HG02884 (cell line): ENCODE data around the gene RTN4RL2.

Source experiments
- ATAC-seq: cut with Tn5 transposase; IDR thresholded peaks from one replicate; pipeline ENCODE4 v1.9.1; 2021; ENCODE audit warnings: mild to moderate bottlenecking, moderate library complexity; ENCODE audit not compliant: unreplicated experiment

Gene RTN4RL2

DNA sequence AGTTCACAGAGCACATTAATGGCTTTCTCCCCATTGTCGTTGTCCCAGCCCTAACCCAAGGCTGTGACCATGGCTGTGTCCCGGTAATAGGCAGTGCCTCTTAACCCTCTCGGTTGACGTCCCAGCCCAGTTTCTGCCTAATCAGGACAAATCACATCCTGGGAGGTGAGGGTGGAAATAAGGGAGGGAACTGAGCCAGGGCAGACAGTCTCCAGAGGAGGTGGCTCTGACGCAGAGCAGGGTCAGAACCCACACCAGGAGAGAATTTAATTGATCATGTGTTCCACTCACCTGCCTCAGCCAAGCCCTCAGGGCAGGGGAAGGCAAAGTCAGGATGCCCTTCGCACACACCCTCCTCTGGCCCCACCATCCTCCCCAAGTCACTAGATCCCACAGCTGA is 38.2 kb downstream of the RTN4RL2 start:
- ATAC-seq: no peak

DNA sequence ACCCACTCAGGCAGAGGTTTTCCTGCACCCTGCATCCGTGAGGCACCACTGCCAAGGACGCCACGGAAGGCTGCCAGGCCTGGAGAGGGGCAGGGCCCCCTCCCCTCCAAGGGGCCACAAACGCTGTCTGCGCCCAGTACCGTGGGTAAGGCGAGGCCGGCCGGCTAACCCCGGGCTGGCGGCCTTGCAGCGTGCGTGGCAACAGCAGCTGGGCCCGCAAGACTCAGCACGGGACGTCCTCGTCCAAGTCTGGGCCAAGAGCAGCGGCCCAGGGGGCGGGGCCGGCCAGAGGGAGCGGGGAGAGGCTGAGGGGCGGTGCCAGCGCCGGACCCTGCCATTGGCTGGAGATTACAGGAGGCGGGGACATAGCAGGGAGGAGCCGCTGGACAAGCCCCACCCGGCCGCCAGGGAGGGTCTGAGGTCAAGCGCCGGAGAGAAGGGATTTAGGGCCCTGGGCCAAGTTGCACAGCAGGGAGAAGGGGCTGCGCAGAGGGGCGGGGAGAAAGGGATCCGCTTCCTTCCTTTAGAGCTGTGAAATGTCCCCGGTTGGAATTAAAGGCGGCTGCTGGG is 39.2 kb downstream of the RTN4RL2 start:
- ATAC-seq: peak; percentile 100

DNA sequence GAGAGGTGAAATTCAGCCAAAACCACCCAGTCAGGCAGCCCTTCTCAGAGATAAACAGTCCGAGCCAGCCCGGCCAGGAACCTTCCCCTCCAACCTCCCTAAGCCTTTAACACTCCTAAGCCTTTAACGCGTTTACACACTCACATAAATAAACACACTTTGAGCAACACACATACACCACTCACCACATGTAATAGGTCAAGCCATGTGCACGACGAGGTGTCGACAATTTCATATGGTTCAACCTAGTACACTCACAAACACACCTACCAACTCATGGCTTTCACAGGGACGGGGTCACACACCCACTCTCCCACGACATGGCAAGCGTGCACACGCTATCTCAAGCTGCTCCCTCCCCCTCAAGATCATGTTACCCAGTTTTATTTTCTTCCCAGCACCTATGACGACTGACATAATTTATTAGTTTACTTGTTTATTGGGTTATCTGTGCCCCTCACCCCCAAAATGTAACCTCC is 39.7 kb downstream of the RTN4RL2 start:
- ATAC-seq: no peak

DNA sequence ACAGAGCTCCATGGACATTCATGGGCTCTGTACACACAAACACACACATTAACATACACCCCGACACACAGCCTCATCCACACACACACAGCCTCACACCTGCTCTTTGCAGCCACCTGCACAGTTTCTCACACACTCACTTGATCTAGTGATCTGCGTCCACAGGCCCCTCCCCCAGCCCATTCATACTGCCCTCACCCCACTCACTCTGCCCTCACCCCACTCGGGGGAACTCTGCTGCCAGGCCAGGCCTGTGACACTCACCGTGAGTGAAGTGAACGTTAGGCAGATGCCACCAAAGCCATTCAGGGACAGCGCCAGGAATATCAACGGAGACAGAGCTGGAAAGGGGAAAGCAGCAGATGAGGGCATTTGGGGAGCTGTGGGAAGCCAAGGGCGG is 40.2 kb downstream of the RTN4RL2 start:
- ATAC-seq: no peak

DNA sequence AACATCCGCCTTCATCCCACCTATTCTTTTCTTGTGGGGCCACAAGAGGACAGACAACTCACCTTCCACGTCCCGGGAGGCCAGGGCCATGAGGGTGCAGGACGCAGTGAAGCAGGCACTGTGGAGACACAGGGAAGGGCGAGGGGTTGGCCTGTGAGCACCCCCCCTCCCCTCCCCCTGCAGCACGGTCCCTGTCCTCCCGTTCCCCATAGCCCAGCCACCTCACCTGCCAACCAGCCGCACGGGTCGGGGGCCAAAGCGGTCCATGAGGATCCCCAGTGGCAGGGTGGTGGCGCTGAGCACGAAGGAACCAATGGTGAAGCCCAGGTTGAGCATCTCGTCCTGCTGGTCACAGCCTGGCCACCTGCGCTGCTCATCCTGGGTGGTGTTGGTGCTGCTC is 40.6 kb downstream of the RTN4RL2 start:
- no peak for ATAC-seq

- no peak for ATAC-seq
Observed at GRCh38 chr11:57501953-57502352, 41.6 kb downstream of the RTN4RL2 start.

- ATAC-seq: no peak
Observed at GRCh38 chr11:57502376-57502775, 42.0 kb downstream of the RTN4RL2 start.

GRCh38 chr11:57502870-57503269 is 42.5 kb downstream of the RTN4RL2 start:
- no peak for ATAC-seq

DNA sequence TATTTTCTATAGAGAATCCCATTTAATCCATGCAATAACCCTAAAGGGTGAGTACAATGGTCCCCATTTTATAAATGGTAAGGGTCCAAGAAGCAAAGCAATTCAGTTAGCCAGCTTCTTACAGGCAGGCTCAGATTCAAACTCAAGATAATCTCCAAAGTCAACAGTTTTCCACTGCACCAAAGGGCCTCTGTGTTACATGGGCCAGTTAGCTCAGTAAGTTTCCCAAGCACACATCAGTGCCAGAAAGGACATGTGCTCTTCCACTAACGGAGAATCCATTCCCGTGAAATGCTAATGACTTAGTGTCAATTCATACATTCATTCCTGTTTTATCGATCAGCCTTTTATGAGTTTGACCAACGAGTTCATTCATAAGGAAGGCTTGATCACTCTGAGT is 44.2 kb downstream of the RTN4RL2 start:
- ATAC-seq: no peak

- ATAC-seq: no peak
Observed at GRCh38 chr11:57506522-57506921, 46.2 kb downstream of the RTN4RL2 start.

DNA sequence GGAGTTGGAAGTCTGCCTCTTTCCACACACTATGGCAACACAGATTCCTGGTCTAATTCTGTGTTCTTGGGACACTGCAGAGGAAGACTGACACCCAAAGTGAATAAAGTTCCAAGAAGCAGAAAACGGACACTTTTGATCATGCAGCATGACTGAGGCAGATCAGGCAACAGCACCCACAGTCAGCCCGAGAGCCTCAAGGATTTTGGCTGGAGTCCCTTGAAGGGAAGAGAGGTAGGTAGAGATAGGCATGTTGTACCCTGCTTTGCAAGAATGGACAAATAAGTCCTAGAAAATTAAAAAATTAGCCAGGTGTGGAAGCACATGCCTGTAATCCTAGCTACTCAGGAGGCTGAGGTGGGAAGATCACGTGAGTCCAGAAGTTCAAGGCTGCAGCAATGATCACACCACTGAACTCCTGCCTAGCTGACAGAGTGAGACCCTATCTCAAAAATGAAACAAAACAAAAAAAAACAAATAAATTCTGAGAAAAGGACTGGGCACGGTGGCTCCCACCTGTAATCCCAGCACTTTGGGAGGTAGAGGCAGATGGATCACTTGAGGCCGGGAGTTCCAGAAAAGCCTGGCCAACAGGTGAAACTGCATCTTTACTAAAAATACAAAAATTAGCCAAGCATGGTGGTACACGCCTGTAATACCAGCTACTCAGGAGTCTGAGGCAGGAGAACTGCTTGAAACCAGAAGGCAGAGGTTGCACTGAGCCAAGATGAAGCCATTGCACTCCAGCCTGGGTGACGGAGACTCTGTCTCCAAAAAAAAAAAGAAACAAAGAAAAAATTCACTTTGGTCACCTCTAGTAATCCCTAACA is 48.2 kb downstream of the RTN4RL2 start:
- ATAC-seq: no peak

GRCh38 chr11:57511741-57512430 is 51.6 kb downstream of the RTN4RL2 start:
- ATAC-seq: no peak

- no peak for ATAC-seq
Observed at GRCh38 chr11:57512646-57513451, 52.5 kb downstream of the RTN4RL2 start.

DNA sequence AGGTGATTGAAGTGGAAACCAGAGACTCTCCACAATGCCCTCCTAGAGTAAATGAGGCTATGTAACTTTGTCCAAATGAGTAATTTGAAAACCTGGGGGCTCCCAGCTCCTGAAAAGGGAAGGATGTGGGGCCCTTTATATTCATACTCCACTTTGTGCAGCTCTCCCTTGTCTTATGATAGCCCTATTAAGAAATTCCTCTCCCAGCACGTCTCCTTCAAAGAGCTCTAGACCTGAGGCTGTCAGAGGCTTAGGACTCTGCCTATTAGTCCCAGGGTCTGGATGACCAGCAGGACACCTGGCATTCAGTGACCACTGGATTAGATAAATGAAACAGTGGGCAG is 53.1 kb downstream of the RTN4RL2 start:
- ATAC-seq: no peak

DNA sequence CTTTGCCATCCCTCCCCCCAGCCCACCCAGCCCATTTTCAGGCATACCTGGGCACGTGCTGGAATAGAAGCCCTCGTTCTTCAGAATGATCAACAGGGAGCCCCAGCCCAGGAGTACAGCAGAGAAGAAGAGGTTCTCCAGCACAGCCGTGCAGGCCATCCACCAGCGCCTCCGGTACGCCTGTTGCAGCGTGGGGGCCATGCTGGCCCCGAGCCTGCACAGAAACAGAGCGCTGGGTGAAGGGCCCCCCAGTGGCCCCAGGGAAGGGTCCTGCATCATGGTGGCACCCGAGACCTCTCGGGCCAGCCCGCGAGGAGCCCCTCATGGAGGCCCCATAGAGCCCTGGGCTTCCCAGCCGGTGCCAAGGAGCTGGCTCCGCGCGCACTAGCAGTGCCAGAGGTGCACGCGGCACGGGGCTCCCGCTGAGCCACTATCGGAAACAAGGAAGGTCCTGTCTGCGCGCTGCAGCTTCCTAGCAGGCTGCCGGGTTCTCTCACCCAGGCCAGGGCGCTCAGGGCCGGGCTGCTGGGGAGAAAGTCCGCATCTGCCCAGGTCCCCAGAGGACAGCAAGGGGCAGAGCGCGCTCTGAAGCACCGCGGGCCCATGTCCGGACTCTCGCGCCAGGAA is 53.7 kb downstream of the RTN4RL2 start:
- ATAC-seq: peak; percentile 24

- peak; percentile 37 for ATAC-seq
Observed at GRCh38 chr11:57514538-57515331, 54.4 kb downstream of the RTN4RL2 start.

DNA sequence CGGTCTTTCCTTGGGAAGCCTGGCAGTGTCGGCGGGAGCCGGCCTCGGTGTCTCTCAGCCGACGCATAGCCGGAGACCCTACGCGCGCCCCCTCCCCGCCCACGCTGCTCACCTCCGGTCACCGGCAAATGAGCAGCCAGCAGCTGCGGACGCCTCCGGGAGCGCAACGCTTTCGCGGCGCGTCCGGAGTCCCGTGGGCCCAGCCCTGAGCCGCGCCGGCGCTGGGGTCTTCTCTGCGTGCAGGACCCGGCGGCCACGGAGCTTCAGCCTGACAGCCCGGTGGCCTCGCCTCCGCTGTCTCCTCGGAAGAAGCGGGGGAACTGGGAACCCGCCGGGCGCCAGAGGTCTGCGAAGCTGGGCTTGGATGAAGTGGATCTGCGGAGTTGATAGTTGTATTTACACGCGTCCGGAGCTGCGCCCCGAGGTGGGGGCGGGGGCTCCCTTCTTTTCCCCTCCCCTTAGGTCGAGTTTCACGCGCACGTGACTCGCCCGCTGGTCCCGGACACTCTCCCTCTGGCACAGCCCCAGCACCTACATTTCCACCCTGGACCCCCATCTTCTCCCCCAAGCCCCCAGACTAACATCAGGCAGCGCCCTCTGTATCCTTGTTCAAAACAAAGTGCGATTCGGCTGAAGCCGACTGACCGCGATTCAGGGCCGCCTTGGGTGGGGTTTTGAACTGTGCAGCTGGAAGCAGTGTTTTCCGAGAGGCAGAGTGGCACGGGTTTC is 55.2 kb downstream of the RTN4RL2 start, which contains the start of gene SLC43A1:
Gene SLC43A1 (minus strand): TSS at position 371 of the 729 bp plus-strand sequence. CDS start 1,591 bp downstream, outside the sequence.
- peak; percentile 31 for ATAC-seq

DNA sequence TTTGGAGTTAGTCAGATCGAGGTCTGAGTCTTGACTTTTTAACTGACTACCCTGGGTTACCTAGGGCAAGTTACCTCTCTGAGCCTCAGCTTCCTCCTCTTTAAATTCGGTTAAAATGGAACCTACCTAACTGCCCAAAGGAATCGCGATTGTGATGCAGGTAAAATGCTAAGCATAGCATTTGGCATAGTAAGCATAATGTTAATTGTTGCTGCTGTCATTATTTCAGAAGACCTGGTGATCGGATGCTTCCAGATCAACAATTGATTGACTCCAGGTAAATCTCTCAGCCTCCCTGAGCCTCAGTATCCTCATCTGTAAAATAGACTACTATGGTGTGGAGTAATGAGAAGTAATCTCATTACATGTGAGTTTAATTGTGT is 55.7 kb downstream of the RTN4RL2 start:
- no peak for ATAC-seq

DNA sequence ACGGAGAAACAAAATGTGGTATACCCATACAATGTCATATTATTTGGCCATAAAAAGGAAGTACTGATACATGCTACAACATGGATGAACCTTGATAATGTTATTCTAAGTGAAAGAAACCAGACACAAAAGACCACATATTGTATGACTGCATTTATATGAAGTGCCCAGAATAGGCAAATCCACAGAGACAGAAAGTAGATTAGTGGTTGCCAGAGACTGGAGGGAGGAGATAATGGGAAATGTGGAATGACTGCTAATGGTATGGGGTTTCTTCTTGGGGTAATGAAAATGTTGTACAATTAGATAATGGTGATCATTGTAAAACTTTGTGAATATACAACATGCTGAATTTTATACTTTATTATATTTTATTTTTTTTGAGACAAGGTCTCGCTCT is 60.8 kb downstream of the RTN4RL2 start:
- ATAC-seq: no peak
